Upper lobe of left lung (tissue), 4 donors: ENCODE measurements around the gene CLBA1.

ENCODE experiments used
- POLR2A ChIP-seq, 4 donors: fragments of 450-650 bp; IDR thresholded peaks; one replicate each; pipeline ENCODE4 v1.5.1; 2016 to 2017; ENCODE audit warnings: antibody characterized with exemption in 4 of 4, mild to moderate bottlenecking in 2 of 4
- POLR2AphosphoS5 ChIP-seq, 2 donors: sonication (generic); formaldehyde crosslinking; IDR thresholded peaks; one replicate each; pipeline ENCODE4 v1.5.1; 2017; ENCODE audit warnings: antibody characterized with exemption in 2 of 2
- TF ChIP-seq, protein P1 (sequence below), 6 experiments: fragments of 450-650 bp in 4 of 6; fragments of 200-600 bp in 2 of 6; sonication (generic) in 2 of 6; IDR thresholded peaks; one replicate each; pipeline ENCODE4 v1.5.1; 2016 to 2019; ENCODE audit warnings: antibody characterized with exemption in 6 of 6

DNA sequence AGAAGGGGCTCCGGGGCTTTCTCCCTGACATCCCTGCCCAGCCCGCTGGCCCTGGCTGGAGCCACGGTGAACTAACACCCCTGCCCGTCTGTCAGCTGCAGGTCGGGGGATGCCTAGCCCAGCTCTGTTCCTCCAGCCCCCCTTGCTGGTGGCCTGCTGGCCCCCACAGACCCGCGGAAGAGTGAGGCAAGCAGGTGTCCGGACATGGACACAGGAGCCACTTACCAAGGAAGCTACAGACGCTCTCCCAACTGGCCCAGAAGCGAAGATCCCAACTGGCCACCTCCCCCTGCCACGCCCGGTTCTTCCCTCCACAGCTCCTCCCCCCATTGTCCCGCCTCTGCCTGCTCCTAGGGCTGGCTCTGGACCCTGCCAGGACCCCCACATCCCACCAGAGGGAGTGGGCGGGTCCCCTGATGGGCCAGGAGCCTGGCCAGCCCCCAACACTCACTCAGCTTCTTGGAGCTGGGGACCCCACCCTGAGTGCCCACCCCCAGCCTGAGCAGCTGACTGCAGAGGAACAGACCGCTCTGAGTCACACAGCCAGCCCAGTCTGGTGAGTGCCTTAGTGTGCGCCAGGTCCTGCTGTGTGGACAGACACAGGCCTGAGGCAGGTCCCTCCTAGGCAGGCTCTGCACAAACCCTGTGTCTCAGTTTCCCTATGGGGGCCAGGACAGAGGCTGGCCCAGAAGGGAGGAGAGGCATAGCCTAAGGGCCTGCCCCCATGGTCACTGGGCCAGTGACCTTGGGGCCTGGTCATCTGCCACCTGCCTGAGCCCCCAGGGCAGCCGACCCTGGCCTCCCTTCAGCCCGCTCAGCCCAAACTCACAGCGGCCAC, 15.1 kb upstream of the CLBA1 start:
- TF ChIP-seq, protein P1, sequence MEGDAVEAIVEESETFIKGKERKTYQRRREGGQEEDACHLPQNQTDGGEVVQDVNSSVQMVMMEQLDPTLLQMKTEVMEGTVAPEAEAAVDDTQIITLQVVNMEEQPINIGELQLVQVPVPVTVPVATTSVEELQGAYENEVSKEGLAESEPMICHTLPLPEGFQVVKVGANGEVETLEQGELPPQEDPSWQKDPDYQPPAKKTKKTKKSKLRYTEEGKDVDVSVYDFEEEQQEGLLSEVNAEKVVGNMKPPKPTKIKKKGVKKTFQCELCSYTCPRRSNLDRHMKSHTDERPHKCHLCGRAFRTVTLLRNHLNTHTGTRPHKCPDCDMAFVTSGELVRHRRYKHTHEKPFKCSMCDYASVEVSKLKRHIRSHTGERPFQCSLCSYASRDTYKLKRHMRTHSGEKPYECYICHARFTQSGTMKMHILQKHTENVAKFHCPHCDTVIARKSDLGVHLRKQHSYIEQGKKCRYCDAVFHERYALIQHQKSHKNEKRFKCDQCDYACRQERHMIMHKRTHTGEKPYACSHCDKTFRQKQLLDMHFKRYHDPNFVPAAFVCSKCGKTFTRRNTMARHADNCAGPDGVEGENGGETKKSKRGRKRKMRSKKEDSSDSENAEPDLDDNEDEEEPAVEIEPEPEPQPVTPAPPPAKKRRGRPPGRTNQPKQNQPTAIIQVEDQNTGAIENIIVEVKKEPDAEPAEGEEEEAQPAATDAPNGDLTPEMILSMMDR (IDR thresholded peaks at IDR 0.05) = no peak
- no peak for TF ChIP-seq POLR2A (IDR thresholded peaks at IDR 0.05)
- peak in 1 of 2 donors; percentile 33 for TF ChIP-seq POLR2AphosphoS5 (IDR thresholded peaks at IDR 0.05)
